HEK293T (cell line): Measurements from ENCODE around the gene BRD7.

ENCODE experiments used
- CTCF ChIA-PET: fragments of 350-600 bp; formaldehyde crosslinking; extraction: SDS; loops from one replicate; lab custom pipeline; 2021; ENCODE audit warnings: antibody characterized with exemption, inconsistent platforms; lab: Yijun Ruan, JAX
- POLR2A ChIA-PET: fragments of 350-600 bp; formaldehyde crosslinking; extraction: SDS; loops from one replicate; lab custom pipeline; 2020; ENCODE audit warnings: antibody characterized with exemption, inconsistent platforms; lab: Yijun Ruan, JAX
- DNase-seq: peaks from one replicate; pipeline ENCODE4 v3.0.0; 2012; ENCODE audit warnings: mixed read lengths; ENCODE audit errors: extremely low spot score
- ARNT ChIP-seq: fragments of 450-650 bp; IDR thresholded peaks from 2 replicates; pipeline ENCODE4 v1.6.1; 2017; ENCODE audit warnings: mild to moderate bottlenecking
- BHLHE40 ChIP-seq: fragments of 450-650 bp; IDR thresholded peaks from 2 replicates; pipeline ENCODE4 v1.6.1; 2016; ENCODE audit warnings: mild to moderate bottlenecking, moderate library complexity, borderline replicate concordance
- CTBP1 ChIP-seq: fragments of 450-650 bp; IDR thresholded peaks from 2 replicates; pipeline ENCODE4 v1.6.1; 2016; ENCODE audit warnings: borderline replicate concordance
- ELF4 ChIP-seq: fragments of 450-650 bp; IDR thresholded peaks from 2 replicates; pipeline ENCODE4 v1.6.1; 2017; ENCODE audit warnings: antibody characterized with exemption
- FOXA1 ChIP-seq: fragments of 450-650 bp; IDR thresholded peaks from 2 replicates; pipeline ENCODE4 v1.6.1; 2016; ENCODE audit warnings: mild to moderate bottlenecking
- FOXK2 ChIP-seq: fragments of 450-650 bp; IDR thresholded peaks from 2 replicates; pipeline ENCODE4 v1.6.1; 2016; ENCODE audit warnings: mild to moderate bottlenecking
- FOXM1 ChIP-seq: fragments of 450-650 bp; IDR thresholded peaks from 2 replicates; pipeline ENCODE4 v1.6.1; 2017; ENCODE audit warnings: mild to moderate bottlenecking, borderline replicate concordance
- HDGF ChIP-seq: fragments of 450-650 bp; IDR thresholded peaks from 2 replicates; pipeline ENCODE4 v1.6.1; 2017; ENCODE audit warnings: antibody characterized with exemption, borderline replicate concordance
- L3MBTL2 ChIP-seq: fragments of 450-650 bp; conservative IDR thresholded peaks from 2 replicates; pipeline ENCODE4 v1.6.1; 2016; ENCODE audit warnings: mild to moderate bottlenecking
- LEF1 ChIP-seq: fragments of 450-650 bp; IDR thresholded peaks from 2 replicates; pipeline ENCODE4 v1.6.1; 2017; ENCODE audit warnings: mild to moderate bottlenecking, borderline replicate concordance
- NFRKB ChIP-seq: fragments of 450-650 bp; IDR thresholded peaks from 2 replicates; pipeline ENCODE4 v1.6.1; 2016; ENCODE audit warnings: mild to moderate bottlenecking, moderate library complexity
- PKNOX1 ChIP-seq: fragments of 450-650 bp; IDR thresholded peaks from 2 replicates; pipeline ENCODE4 v1.6.1; 2016
- SP1 ChIP-seq: fragments of 450-650 bp; IDR thresholded peaks from 2 replicates; pipeline ENCODE4 v1.6.1; 2017
- SUZ12 ChIP-seq: fragments of 450-650 bp; IDR thresholded peaks from 2 replicates; pipeline ENCODE4 v1.6.1; 2016; ENCODE audit warnings: mild to moderate bottlenecking
- TARDBP ChIP-seq: fragments of 450-650 bp; IDR thresholded peaks from 2 replicates; pipeline ENCODE4 v1.6.1; 2016
- ZNF384 ChIP-seq: fragments of 450-650 bp; IDR thresholded peaks from 2 replicates; pipeline ENCODE4 v1.6.1; 2016

BRD7 gene

GRCh38 chr16:50273888-50274325 is 94.9 kb downstream of the BRD7 start:
- DNase-seq = no peak
- ChIA-PET POLR2A (no interaction called here), CTCF (no interaction called here)

DNA sequence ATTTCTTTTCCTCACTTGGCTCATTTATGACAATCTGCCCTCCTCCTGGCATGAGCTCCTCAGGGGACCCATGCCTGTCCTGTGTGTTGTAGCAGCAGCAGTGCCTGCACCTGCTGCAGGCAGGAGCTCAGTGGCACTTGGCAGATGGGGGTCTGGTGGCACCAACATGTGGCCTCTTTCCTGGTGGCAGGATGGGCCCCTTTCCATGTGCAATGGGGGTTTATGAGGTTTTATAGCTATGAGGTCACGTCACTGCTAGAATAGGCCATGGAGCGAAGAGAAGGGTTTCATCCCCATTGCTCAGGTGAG is 95.5 kb downstream of the BRD7 start:
- no peak for TF ChIP-seq NFRKB
- no peak for TF ChIP-seq ZNF384
- ChIA-PET CTCF (no interaction called here), POLR2A (no interaction called here)

More at GRCh38 chr16:50273888-50274325, 94.9 kb downstream of the BRD7 start:
- TF ChIP-seq FOXK2 (no peak), HDGF (no peak), LEF1 (no peak), BHLHE40 (no peak), FOXA1 (no peak), CTBP1 (no peak), L3MBTL2 (no peak), ARNT (no peak), FOXM1 (no peak)

DNA sequence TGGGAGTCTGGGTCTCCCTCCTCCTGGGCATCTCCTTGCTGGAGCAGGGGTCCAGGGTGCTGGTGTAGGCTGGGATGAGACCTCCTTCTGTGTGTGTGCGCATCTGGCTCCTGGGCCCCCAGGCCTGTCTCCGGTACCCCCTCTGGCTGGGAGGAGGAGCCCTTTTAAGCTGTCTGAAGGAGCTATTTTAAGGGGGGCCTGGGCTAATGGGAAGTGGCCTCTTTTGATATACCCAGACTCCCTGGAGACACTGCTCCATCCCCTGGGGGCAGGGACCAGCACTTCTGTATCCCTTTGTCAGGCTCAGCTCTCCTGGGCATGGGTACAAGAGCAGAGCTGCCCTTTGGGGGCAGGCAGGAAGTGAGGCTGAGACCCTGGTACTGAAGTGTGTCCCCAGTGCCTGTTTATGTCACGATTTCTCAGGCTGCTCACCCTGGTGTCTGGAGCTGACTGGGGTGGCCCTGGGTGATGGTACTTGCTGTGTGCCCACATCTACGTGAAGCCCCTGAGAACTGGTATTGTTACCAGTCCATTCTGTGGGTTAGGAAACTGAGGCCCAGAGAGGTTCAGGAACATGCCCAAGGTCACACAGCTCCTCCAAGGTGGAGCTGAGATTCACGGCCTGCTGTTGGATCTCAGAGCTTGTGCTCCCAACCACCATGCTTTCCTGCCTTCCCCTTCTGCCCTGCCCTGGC is 96.0 kb downstream of the BRD7 start:
- DNase-seq = no peak
- CTCF ChIA-PET = no interaction called here
- POLR2A ChIA-PET = no interaction called here
- TF ChIP-seq FOXA1 = no peak
- no peak for TF ChIP-seq L3MBTL2
- TF ChIP-seq NFRKB = no peak

More for the DNA sequence above, 95.5 kb downstream of the BRD7 start:
- DNase-seq = no peak

GRCh38 chr16:50272111-50272571 is 96.6 kb downstream of the BRD7 start:
- TF ChIP-seq SUZ12 = no peak
- no peak for TF ChIP-seq ELF4
- TF ChIP-seq FOXK2 = no peak
- no peak for TF ChIP-seq SP1
- TF ChIP-seq L3MBTL2 = no peak
- TF ChIP-seq FOXA1 = no peak
- TF ChIP-seq TARDBP = no peak
- no peak for TF ChIP-seq FOXM1
- TF ChIP-seq ZNF384 = no peak
- TF ChIP-seq LEF1 = no peak
- TF ChIP-seq ARNT = no peak
- no peak for TF ChIP-seq BHLHE40
- TF ChIP-seq HDGF = no peak
- no peak for TF ChIP-seq NFRKB
- no peak for TF ChIP-seq CTBP1
- TF ChIP-seq PKNOX1 = no peak
- CTCF ChIA-PET = no interaction called here
- DNase-seq = no peak
- POLR2A ChIA-PET = no interaction called here

GRCh38 chr16:50271148-50272041 is 97.4 kb downstream of the BRD7 start:
- TF ChIP-seq PKNOX1 = no peak
- TF ChIP-seq FOXM1 = no peak
- no peak for TF ChIP-seq LEF1
- no peak for TF ChIP-seq ZNF384
- no peak for TF ChIP-seq HDGF
- no peak for TF ChIP-seq FOXK2
- TF ChIP-seq ELF4 = no peak
- no peak for TF ChIP-seq SUZ12
- TF ChIP-seq CTBP1 = no peak
- TF ChIP-seq SP1 = no peak
- TF ChIP-seq TARDBP = no peak
- TF ChIP-seq ARNT = no peak
- TF ChIP-seq BHLHE40 = no peak
- TF ChIP-seq L3MBTL2 = no peak
- TF ChIP-seq NFRKB = no peak
- TF ChIP-seq FOXA1 = no peak
- POLR2A ChIA-PET = interaction anchor here (0.6 kb wide), 1 partner anchor 26 kb away, joined by 3 read pairs; no protein-coding TSS in a partner anchor
- no peak for DNase-seq
- CTCF ChIA-PET = no interaction called here

GRCh38 chr16:50270510-50271147 is 98.2 kb downstream of the BRD7 start:
- no peak for DNase-seq
- TF ChIP-seq ZNF384 = no peak
- TF ChIP-seq PKNOX1 = no peak
- TF ChIP-seq HDGF = no peak
- no peak for TF ChIP-seq ARNT
- TF ChIP-seq FOXK2 = no peak
- TF ChIP-seq ELF4 = no peak
- no peak for TF ChIP-seq TARDBP
- no peak for TF ChIP-seq BHLHE40
- no peak for TF ChIP-seq L3MBTL2
- no peak for TF ChIP-seq NFRKB
- no peak for TF ChIP-seq SUZ12
- TF ChIP-seq FOXM1 = no peak
- TF ChIP-seq CTBP1 = no peak
- no peak for TF ChIP-seq LEF1
- TF ChIP-seq SP1 = no peak
- TF ChIP-seq FOXA1 = no peak
- ChIA-PET CTCF (no interaction called here), POLR2A (no interaction called here)
